H1 (cell line): ENCODE measurements around the gene FHIT. TPM values are rescaled to one million over a fixed set of nuclear protein-coding genes. Genes with fewer than 3 reads are reported as not detected.

Experiments used
- CTCF ChIA-PET: fragments of 300-600 bp; sonication (Branson Sonifier 250); formaldehyde crosslinking; loops from one replicate; lab custom pipeline; 2021; ENCODE audit not compliant: partially characterized antibody; lab: Charles Lee
- POLR2A ChIA-PET: fragments of 300-600 bp; sonication (Branson Sonifier 250); formaldehyde crosslinking; loops from one replicate; lab custom pipeline; 2021; ENCODE audit warnings: inconsistent platforms; ENCODE audit not compliant: partially characterized antibody; lab: Charles Lee
- DNase-seq, 2 experiments: peaks; one replicate each; pipeline versions ENCODE4 v3.0.0 to v3.0.0-alpha.2; 2010 to 2022; ENCODE audit warnings: low spot score in 2 of 2, low read depth in 1 of 2, mixed read lengths in 1 of 2
- FAIRE-seq: peaks from 2 replicates; lab custom pipeline; 2011; peaks lifted over from hg19 to GRCh38; lab: Jason Lieb, UNC
- H2AFZ ChIP-seq: 2 replicates; pipeline ENCODE4 v1.8.1; 2012; ENCODE audit warnings: low read length, inconsistent platforms
- H2AK5ac ChIP-seq: 2 replicates; pipeline ENCODE4 v1.6.1; 2013; ENCODE audit warnings: low read depth, low read length
- H2BK120ac ChIP-seq: replicated peaks from 2 replicates; pipeline ENCODE3; 2013; ENCODE audit warnings: low read depth, low read length, inconsistent platforms
- H2BK12ac ChIP-seq: 2 replicates; pipeline ENCODE4 v1.6.1; 2013; ENCODE audit warnings: low read depth, low read length
- H2BK15ac ChIP-seq: 2 replicates; pipeline ENCODE4 v1.6.1; 2013; ENCODE audit warnings: low read length
- H2BK20ac ChIP-seq: 2 replicates; pipeline ENCODE4 v1.6.1; 2013; ENCODE audit warnings: low read length
- H2BK5ac ChIP-seq: 2 replicates; pipeline ENCODE4 v1.6.1; 2013; ENCODE audit warnings: low read depth, low read length
- H3K14ac ChIP-seq: 2 replicates; pipeline ENCODE4 v1.6.1; 2013; ENCODE audit warnings: inconsistent platforms; ENCODE audit not compliant: insufficient read length
- H3K18ac ChIP-seq: 2 replicates; pipeline ENCODE4 v1.6.1; 2013; ENCODE audit warnings: low read length; ENCODE audit errors: extremely low read depth
- H3K23ac ChIP-seq: 2 replicates; pipeline ENCODE4 v1.6.1; 2013; ENCODE audit warnings: inconsistent platforms; ENCODE audit not compliant: insufficient read length
- H3K23me2 ChIP-seq: 2 replicates; pipeline ENCODE4 v1.6.1; 2013; ENCODE audit warnings: low read depth, low read length
- H3K27ac ChIP-seq: 2 replicates; pipeline ENCODE4 v1.6.1; 2011; ENCODE audit warnings: low read depth, low read length, inconsistent platforms
- H3K27me3 ChIP-seq, 4 experiments: replicated peaks in 1 of 4; 1 replicate in 1 of 4; 2 replicates in 3 of 4; pipeline versions ENCODE4 v1.6.1 to v1.8.1; 2011 to 2013; ENCODE audit warnings: low read length in 3 of 4, mild to moderate bottlenecking in 3 of 4, inconsistent platforms in 2 of 4, mixed read lengths in 2 of 4, moderate library complexity in 1 of 4; ENCODE audit not compliant: control insufficient read depth in 3 of 4, insufficient read depth in 3 of 4; ENCODE audit errors: extremely low read depth in 1 of 4
- H3K36me3 ChIP-seq, 4 experiments: 2 replicates each; pipeline versions ENCODE4 v1.6.1 to v1.8.1; 2011 to 2013; ENCODE audit warnings: mild to moderate bottlenecking in 4 of 4, low read length in 3 of 4, moderate library complexity in 2 of 4, control low read depth in 1 of 4, inconsistent platforms in 1 of 4; ENCODE audit not compliant: insufficient read depth in 4 of 4, control insufficient read depth in 2 of 4
- H3K4ac ChIP-seq: replicated peaks from 2 replicates; pipeline ENCODE3; 2013; ENCODE audit warnings: low read length, low read depth, mixed read lengths, inconsistent platforms; ENCODE audit not compliant: insufficient read length
- H3K4me1 ChIP-seq, 4 experiments: replicated peaks in 1 of 4; 1 replicate in 1 of 4; 2 replicates in 3 of 4; pipeline versions ENCODE4 v1.6.1 to v1.8.1; 2011 to 2013; ENCODE audit warnings: low read length in 3 of 4, inconsistent platforms in 2 of 4, mixed read lengths in 1 of 4; ENCODE audit not compliant: insufficient read depth in 4 of 4, control insufficient read depth in 3 of 4
- H3K4me2 ChIP-seq, 2 experiments: 2 replicates each; pipeline versions ENCODE4 v1.6.1 to v1.8.1; 2011 to 2013; ENCODE audit warnings: low read depth in 2 of 2, low read length in 2 of 2, control low read depth in 1 of 2, inconsistent platforms in 1 of 2, mild to moderate bottlenecking in 1 of 2; ENCODE audit not compliant: insufficient read depth in 1 of 2
- H3K4me3 ChIP-seq, 4 experiments: fragments of 200-600, 300-600 bp in 1 of 4; sonication (generic), shearing (Covaris generic), sonication (Bioruptor Twin) in 1 of 4; 2 replicates each; pipeline versions ENCODE4 v1.5.1 to v1.8.1; 2011 to 2016; ENCODE audit warnings: low read length in 4 of 4, low read depth in 3 of 4, control low read depth in 2 of 4, inconsistent platforms in 2 of 4, mild to moderate bottlenecking in 2 of 4, mixed read lengths in 1 of 4, moderate library complexity in 1 of 4; ENCODE audit not compliant: insufficient read depth in 2 of 4; ENCODE audit errors: extremely low read depth in 1 of 4
- H3K56ac ChIP-seq: replicated peaks from 2 replicates; pipeline ENCODE3; 2013; ENCODE audit warnings: low read depth, mild to moderate bottlenecking, mixed read lengths, low read length, inconsistent platforms; ENCODE audit not compliant: insufficient read length
- H3K79me1 ChIP-seq: 2 replicates; pipeline ENCODE4 v1.6.1; 2013; ENCODE audit warnings: low read depth, low read length, control low read depth
- H3K79me2 ChIP-seq, 2 experiments: 2 replicates each; pipeline versions ENCODE4 v1.6.1 to v1.8.1; 2012 to 2013; ENCODE audit warnings: low read length in 2 of 2, mild to moderate bottlenecking in 2 of 2, inconsistent platforms in 1 of 2; ENCODE audit not compliant: insufficient read depth in 2 of 2, control insufficient read depth in 1 of 2
- H3K9ac ChIP-seq, 4 experiments: replicated peaks in 1 of 4; 1 replicate in 1 of 4; 2 replicates in 3 of 4; pipeline versions ENCODE4 v1.6.1 to v1.8.1; 2011 to 2013; ENCODE audit warnings: low read depth in 3 of 4, low read length in 3 of 4, control low read depth in 2 of 4, mild to moderate bottlenecking in 2 of 4, moderate library complexity in 2 of 4, inconsistent platforms in 1 of 4; ENCODE audit errors: extremely low read depth in 1 of 4
- H3K9me3 ChIP-seq, 2 experiments: 2 replicates each; pipeline versions ENCODE4 v1.6.1 to v1.8.1; 2012 to 2013; ENCODE audit warnings: mild to moderate bottlenecking in 2 of 2, moderate library complexity in 2 of 2, control low read depth in 1 of 2, inconsistent platforms in 1 of 2, low read depth in 1 of 2, low read length in 1 of 2, mixed read lengths in 1 of 2; ENCODE audit not compliant: insufficient read depth in 2 of 2
- H4K20me1 ChIP-seq, 2 experiments: replicated peaks in 1 of 2; 2 replicates each; pipeline versions ENCODE3 to v1.8.1; 2011 to 2013; ENCODE audit warnings: inconsistent platforms in 2 of 2, low read length in 2 of 2, mild to moderate bottlenecking in 1 of 2; ENCODE audit not compliant: insufficient read depth in 2 of 2, control insufficient read depth in 1 of 2
- H4K5ac ChIP-seq: 2 replicates; pipeline ENCODE4 v1.6.1; 2013; ENCODE audit warnings: low read length, low read depth, mixed read lengths, inconsistent platforms; ENCODE audit not compliant: insufficient read length
- H4K8ac ChIP-seq: 2 replicates; pipeline ENCODE4 v1.8.0; 2013; ENCODE audit warnings: mild to moderate bottlenecking, moderate library complexity, low read length, inconsistent platforms; ENCODE audit not compliant: insufficient read depth; ENCODE audit errors: extremely low read depth
- H4K91ac ChIP-seq: replicated peaks from 2 replicates; pipeline ENCODE3; 2013; ENCODE audit warnings: low read length, mixed read lengths, inconsistent platforms; ENCODE audit not compliant: insufficient read length
- JUN ChIP-seq: IDR thresholded peaks from 2 replicates; pipeline ENCODE4 v1.6.1; 2011; ENCODE audit warnings: low read depth, mild to moderate bottlenecking, improper control_type of control experiment, low read length
- RBBP5 ChIP-seq: IDR thresholded peaks from 2 replicates; pipeline ENCODE4 v1.7.1; 2012; ENCODE audit warnings: low read depth, mild to moderate bottlenecking, inconsistent platforms, low read length, moderate library complexity, borderline replicate concordance
- WGBS, 2 experiments: shearing (Covaris generic) in 1 of 2; methylation state at CpG; one replicate each; pipeline versions ENCODE4 v1.1.6 to v1.1.7; 2013 to 2015; ENCODE audit warnings: low lambda C conversion rate in 2 of 2, mixed read lengths in 2 of 2, inconsistent platforms in 1 of 2, low coverage in 1 of 2, missing lambda C conversion rate in 1 of 2; ENCODE audit not compliant: insufficient replicate concordance in 2 of 2, insufficient coverage in 1 of 2, insufficient read length in 1 of 2; ENCODE audit errors: extremely low coverage in 1 of 2, missing lambda C conversion rate in 1 of 2; 5-methylcytosine and 5-hydroxymethylcytosine counted together
- polyA plus RNA-seq, 7 experiments: library from polyadenylated mRNA; depleted of rRNA in 3 of 7; stranded (reverse) in 5 of 7; unstranded in 2 of 7; fragments of >200 nt in 5 of 7; fragments of 200-250 nt in 2 of 7; gene quantifications; 1 replicate in 5 of 7; 2 replicates in 1 of 7; 4 replicates in 1 of 7; pipeline versions ENCODE4 v1.2.1 to v1.2.3, GENCODE V29; 2011 to 2013; ENCODE audit warnings: missing spikeins in 2 of 7, mixed read lengths in 2 of 7
- total RNA-seq: library from RNA; stranded (reverse); fragmentation: NEBNext Ultra II Directional; extraction: Animal tissue kit (Norgen Biotek cat#: 25700); gene quantifications from 2 replicates; pipeline ENCODE4 v1.2.1, GENCODE V29; 2021

FHIT gene
- total and polyA plus RNA-seq, 2 of the 8 experiments (the other 6 are each of a cell fraction or from before 2014, with no cell fraction given): 1.2 to 3.2 TPM

DNA sequence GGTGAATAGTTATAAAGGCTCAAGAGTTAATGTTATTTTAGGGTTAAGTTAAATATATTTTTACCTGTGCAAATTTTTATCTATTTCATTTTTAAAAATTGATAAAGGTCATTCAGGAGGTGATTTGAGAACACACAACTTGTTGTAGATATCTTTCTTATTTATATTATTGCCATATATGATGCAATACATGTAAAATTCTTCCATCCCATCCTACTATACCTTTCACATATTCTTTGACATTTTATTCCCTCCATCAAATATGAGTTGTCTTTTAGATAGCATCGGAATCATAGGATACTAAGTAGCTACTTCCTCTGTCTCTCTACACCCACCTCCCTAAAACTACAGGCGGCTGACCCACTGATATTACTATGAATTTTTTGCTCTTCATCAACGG lies 734.1 kb downstream of the FHIT start:
- no peak overlapping the region for H3K18ac ChIP-seq
- no peaks in the 10 kb centered on the region for H3K9me3 ChIP-seq
- H3K79me2 ChIP-seq: no peaks in the 10 kb centered on the region
- H2AFZ ChIP-seq: no peak overlapping the region
- H3K27me3 ChIP-seq: no peaks in the 10 kb centered on the region
- no peak overlapping the region for H4K5ac ChIP-seq
- no peaks in the 10 kb centered on the region for H3K23me2 ChIP-seq
- H4K20me1 ChIP-seq: no peaks in the 10 kb centered on the region
- DNase-seq: no peak
- TF ChIP-seq JUN (no peak), RBBP5 (no peak)
- no peaks in the 10 kb centered on the region; a peak in 1 of 7 replicates for H3K4me1 ChIP-seq
- no peaks in the 10 kb centered on the region for H3K79me1 ChIP-seq
- no peak overlapping the region for H3K23ac ChIP-seq
- H2AK5ac ChIP-seq: no peak overlapping the region
- H3K56ac ChIP-seq: no peak overlapping the region
- no peak overlapping the region for H4K8ac ChIP-seq
- no peak overlapping the region for H3K9ac ChIP-seq
- H4K91ac ChIP-seq: no peak overlapping the region
- FAIRE-seq: no peak
- no peak overlapping the region for H2BK12ac ChIP-seq
- WGBS, 2 experiments: 91% methylated on average over 3 of the region's 3 CpGs; no CpG with 5 or more reads in 1 of the 2 experiments
- H3K36me3 ChIP-seq: no peaks in the 10 kb centered on the region
- no peak overlapping the region for H2BK5ac ChIP-seq
- CTCF ChIA-PET: interaction anchor here (0.9 kb wide), 1 partner anchor 10 kb away, joined by 3 read pairs; no protein-coding TSS in a partner anchor
- H2BK120ac ChIP-seq: no peak overlapping the region
- no peak overlapping the region for H3K14ac ChIP-seq
- H3K27ac ChIP-seq: no peak overlapping the region
- no peak overlapping the region for H2BK15ac ChIP-seq
- POLR2A ChIA-PET: no interaction called here
- no peak overlapping the region for H3K4ac ChIP-seq
- H2BK20ac ChIP-seq: no peak overlapping the region
- no peak overlapping the region for H3K4me2 ChIP-seq
- H3K4me3 ChIP-seq: no peak overlapping the region
